ENCODE measurements around the gene SFI1.
"Not testable (repeated sequence)": the region's sequence is repeated elsewhere in the genome, so short reads cannot be mapped to it uniquely, and the experiment has no call there.

The SFI1 gene

GRCh38 chr22:31533374-31533773, 37.0 kb downstream of the SFI1 start:
- no peak for FAIRE-seq
- no peak for DNase-seq (ENCODE audit: extremely low spot score, insufficient read length, low read depth)

DNA sequence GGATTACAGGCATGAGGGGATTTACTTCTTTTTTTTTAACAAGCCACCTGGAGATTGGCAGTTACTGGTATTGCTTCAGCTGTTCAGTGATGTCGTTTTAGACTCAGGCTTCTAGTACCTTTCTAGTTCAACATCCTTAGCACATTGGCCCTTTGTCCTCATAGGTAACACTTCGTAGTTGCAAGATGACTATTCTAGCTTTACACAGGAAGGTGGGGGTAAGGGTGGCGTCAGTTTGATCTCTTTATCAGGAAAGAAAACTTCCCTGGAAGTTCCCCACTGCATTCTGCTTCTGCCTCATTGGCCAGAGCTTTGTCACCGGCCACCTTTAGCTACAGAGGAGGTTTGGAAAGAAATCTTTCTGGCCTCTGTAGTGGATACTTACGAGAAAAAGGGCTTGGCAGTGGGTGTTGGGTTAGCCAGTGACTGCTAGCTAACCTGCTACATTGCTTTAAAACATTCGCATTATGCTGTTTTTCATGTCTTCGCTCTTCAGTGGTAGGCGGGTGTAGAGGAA, 40.7 kb downstream of the SFI1 start:
- DNase-seq (ENCODE audit: extremely low spot score, insufficient read length, low read depth) (no peak), FAIRE-seq (peak; percentile 91)

DNA sequence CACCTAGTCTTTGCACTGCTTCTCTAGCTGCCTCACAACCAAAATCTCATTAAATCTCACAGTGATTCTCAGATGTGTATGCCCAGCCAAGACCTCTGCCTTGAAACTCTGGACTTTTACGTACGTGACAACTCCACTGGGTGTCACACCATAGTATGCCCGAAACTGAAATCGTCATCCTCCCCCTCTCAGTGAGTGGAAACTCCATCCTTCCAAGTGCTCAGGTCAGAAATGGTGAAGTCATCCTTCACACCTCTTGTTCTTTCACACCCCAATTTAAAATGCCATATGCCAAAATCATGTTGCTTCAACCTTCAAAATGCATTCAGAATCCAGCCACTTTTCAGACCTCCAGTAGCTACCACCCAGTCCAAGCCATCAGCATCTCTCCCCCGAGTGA, 42.5 kb downstream of the SFI1 start:
- peak; percentile 93 for FAIRE-seq
- DNase-seq (ENCODE audit: extremely low spot score, insufficient read length, low read depth) = no peak

GRCh38 chr22:31540166-31540565, 43.8 kb downstream of the SFI1 start:
- not testable (repeated sequence) for FAIRE-seq

DNA sequence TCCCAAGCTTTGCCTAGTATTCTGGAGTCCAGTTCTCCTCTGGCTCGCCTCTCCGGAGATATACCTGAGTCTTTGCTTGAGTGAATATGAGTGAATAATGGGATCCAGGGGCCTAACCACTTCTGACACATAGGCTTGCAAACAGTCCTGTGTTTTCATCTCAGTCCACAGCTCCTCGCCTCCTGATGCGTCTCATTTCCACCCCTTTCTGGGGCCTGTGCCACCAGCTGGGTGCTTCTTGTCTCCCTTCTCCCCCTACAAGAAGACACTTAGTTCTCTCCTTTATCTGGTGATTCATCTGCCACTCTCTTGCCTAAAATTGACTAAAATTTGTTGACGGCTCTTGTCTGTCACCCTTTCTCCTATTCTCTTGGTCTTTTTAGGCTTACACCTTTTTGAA, 44.6 kb downstream of the SFI1 start:
- no peak for DNase-seq (ENCODE audit: extremely low spot score, insufficient read length, low read depth)

More at GRCh38 chr22:31540166-31540565, 43.8 kb downstream of the SFI1 start:
- DNase-seq (ENCODE audit: extremely low spot score, insufficient read length, low read depth) = not testable (repeated sequence)

GRCh38 chr22:31544481-31545480, 48.4 kb downstream of the SFI1 start:
- FAIRE-seq = peak; percentile 54
- DNase-seq (ENCODE audit: extremely low spot score, insufficient read length, low read depth) = no peak

More for the DNA sequence above, 44.6 kb downstream of the SFI1 start:
- FAIRE-seq = no peak

GRCh38 chr22:31550871-31551370, 54.6 kb downstream of the SFI1 start:
- FAIRE-seq = no peak
- no peak for DNase-seq (ENCODE audit: extremely low spot score, insufficient read length, low read depth)

- DNase-seq (ENCODE audit: extremely low spot score, insufficient read length, low read depth) = no peak
- FAIRE-seq = peak; percentile 18
Observed at GRCh38 chr22:31556627-31557203, 60.4 kb downstream of the SFI1 start.

DNA sequence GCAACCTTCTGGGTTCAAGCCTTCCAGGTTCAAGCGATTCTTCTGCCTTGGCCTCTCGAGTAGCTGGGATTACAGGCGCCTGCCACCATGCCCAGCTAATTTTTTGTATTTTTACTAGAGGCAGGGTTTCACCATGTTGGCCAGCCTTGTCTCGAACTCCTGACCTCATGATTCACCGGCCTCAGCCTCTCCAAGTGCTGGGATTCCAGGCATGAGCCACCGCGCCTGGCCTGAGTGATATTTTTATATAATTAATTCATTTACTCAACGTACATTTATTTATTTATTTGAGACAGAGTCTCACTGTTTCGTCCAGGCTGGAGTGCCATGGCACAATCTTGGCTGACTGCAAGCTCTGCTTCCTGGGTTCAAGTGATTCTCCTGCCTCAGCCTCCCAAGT, 62.2 kb downstream of the SFI1 start:
- not testable (repeated sequence) for FAIRE-seq; DNase-seq (ENCODE audit: extremely low spot score, insufficient read length, low read depth)

- peak; percentile 68 for FAIRE-seq
- no peak for DNase-seq (ENCODE audit: extremely low spot score, insufficient read length, low read depth)
Observed at GRCh38 chr22:31561238-31561887, 65.0 kb downstream of the SFI1 start.

DNA sequence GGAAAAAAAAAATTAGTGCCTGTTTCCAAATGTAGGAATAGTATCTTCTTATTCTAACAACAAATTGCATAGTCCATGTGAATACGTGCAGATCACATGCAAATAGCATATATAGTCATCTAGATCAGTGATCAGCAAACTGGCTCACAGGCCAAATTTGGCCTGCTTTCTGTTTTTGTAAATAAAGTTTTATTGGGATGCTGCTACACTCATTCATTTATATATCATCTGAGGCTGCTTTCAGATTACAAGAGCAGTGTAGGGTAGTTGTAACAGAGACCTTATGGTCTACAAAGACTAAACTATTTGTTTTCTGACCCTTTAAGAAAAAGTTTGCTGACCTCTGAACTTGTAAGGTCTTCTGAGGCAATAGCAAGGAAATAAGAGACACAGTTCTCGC, 65.6 kb downstream of the SFI1 start:
- no peak for DNase-seq (ENCODE audit: extremely low spot score, insufficient read length, low read depth)
- FAIRE-seq = no peak

- DNase-seq (ENCODE audit: extremely low spot score, insufficient read length, low read depth) (no peak), FAIRE-seq (no peak)
Observed at GRCh38 chr22:31566484-31566883, 70.1 kb downstream of the SFI1 start.

- no peak for FAIRE-seq
- no peak for DNase-seq (ENCODE audit: extremely low spot score, insufficient read length, low read depth)
Observed at GRCh38 chr22:31567196-31567595, 70.9 kb downstream of the SFI1 start.

- FAIRE-seq (no peak), DNase-seq (ENCODE audit: extremely low spot score, insufficient read length, low read depth) (no peak)
Observed at GRCh38 chr22:31567702-31568101, 71.4 kb downstream of the SFI1 start.

DNA sequence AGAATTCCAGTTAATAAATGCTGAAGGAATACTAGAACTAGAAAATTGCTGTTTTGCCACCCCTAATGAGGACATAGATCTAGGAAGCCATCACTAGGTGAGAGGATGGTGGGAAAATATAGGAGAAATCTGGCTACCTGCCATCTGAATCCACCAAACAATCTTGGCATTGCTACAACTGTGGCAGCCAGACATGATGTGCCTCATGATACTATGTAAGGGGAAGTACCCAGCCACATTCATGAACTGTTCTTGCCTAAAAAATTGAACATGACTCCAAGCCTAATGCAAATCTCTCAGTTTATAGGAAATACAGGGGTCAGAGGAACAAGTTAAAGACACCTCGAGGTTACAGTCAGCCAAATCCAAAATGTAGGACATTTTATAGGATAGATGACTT, 72.8 kb downstream of the SFI1 start:
- DNase-seq (ENCODE audit: extremely low spot score, insufficient read length, low read depth) = no peak
- FAIRE-seq = no peak

DNA sequence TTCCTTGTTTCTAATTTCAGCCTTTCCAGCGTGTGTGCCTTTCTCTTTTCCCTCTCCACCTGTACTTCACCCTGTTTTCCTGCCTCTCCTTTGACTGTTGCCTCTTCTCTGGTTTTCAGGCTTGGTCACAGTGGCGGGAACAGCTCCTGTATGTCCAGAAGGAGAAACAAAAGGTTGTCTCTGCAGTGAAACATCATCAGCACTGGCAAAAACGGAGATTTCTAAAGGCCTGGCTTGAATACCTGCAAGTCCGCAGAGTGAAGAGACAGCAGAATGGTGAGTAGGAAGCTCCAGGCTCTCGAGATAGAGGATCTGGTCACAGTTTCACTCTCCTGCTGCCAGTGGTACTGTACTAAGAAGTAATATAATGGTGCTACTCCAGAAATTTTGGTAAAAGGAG, 76.6 kb downstream of the SFI1 start:
- FAIRE-seq = no peak
- no peak for DNase-seq (ENCODE audit: extremely low spot score, insufficient read length, low read depth)

DNA sequence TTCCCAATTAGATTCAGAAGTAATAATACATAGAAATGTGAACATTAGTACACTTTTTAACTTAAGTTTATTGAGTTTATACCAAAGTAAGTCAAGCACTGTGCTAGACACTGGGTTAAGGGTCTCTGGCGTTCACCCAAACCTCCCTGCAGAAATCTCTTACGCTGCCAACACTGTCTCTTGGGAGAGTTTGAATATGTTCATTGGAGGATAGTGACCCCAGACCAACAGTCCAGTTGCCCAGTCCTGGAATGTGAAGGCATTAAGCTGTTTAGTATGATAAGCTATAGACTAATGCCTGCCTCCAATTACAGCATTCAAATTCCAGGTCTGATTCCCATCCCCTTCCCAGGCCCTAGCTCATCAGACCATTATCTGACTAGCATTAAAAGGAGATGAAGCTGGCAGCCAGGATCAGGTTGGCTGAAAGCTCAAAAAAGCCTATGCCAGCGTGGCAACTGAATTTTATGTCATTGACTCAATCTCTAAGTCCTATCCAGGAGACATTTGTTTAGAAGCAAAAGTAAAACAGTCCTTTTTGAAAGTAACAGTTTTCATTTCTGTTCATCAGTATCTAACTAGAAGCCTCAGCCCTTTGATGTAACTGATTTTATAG, 77.8 kb downstream of the SFI1 start:
- FAIRE-seq (no peak), DNase-seq (ENCODE audit: extremely low spot score, insufficient read length, low read depth) (no peak)

GRCh38 chr22:31575190-31575589, 78.9 kb downstream of the SFI1 start:
- DNase-seq (ENCODE audit: extremely low spot score, insufficient read length, low read depth) (no peak), FAIRE-seq (no peak)

GRCh38 chr22:31577711-31578110, 81.4 kb downstream of the SFI1 start:
- FAIRE-seq (no peak), DNase-seq (ENCODE audit: extremely low spot score, insufficient read length, low read depth) (no peak)

GRCh38 chr22:31578171-31578570, 81.8 kb downstream of the SFI1 start:
- FAIRE-seq (no peak), DNase-seq (ENCODE audit: extremely low spot score, insufficient read length, low read depth) (no peak)

All from GM18507 (cell line).